B cell (primary cell): ENCODE results near the gene EID1. TPM values are rescaled to one million over a fixed set of nuclear protein-coding genes. Genes with fewer than 3 reads are reported as not detected.

ENCODE experiments used
- ATAC-seq: fragments of 200-7000 bp; cut with Tn5 transposase; one replicate; pipeline ENCODE4 v1.10.0; 2021; ENCODE audit warnings: low read depth, mild to moderate bottlenecking, moderate number of reproducible peaks, moderate library complexity
- CTCF ChIA-PET: fragments of 350-600 bp; sonication (Branson Sonifier 250); formaldehyde crosslinking; loops from one replicate; lab custom pipeline; 2021; ENCODE audit warnings: antibody characterized with exemption, inconsistent platforms; lab: Charles Lee
- POLR2A ChIA-PET: fragments of 350-600 bp; sonication (Branson Sonifier 250); formaldehyde crosslinking; loops from one replicate; lab custom pipeline; 2021; ENCODE audit warnings: antibody characterized with exemption; lab: Charles Lee
- DNase-seq: peaks from one replicate; pipeline ENCODE4 v3.0.0; 2013
- H2AFZ ChIP-seq: 2 replicates; pipeline ENCODE4 v1.6.1; 2012; ENCODE audit warnings: mild to moderate bottlenecking, low read depth, low read length; ENCODE audit not compliant: insufficient read depth, poor library complexity, severe bottlenecking
- H3K27ac ChIP-seq, 2 donors: 1 replicate in 1 of 2; 2 replicates in 1 of 2; pipeline ENCODE4 v1.5.1; 2012 to 2013; ENCODE audit warnings: low read length in 2 of 2, mild to moderate bottlenecking in 2 of 2, moderate library complexity in 1 of 2
- H3K27me3 ChIP-seq, 4 experiments: fragments of 200-600 bp in 1 of 4; sonication (generic) in 1 of 4; replicated peaks in 1 of 4; 1 replicate in 2 of 4; 2 replicates in 2 of 4; pipeline versions ENCODE4 v1.6.1 to v1.7.0; 2013 to 2016; ENCODE audit warnings: low read length in 3 of 4, mild to moderate bottlenecking in 2 of 4, mixed read lengths in 1 of 4, moderate library complexity in 1 of 4; ENCODE audit not compliant: insufficient read depth in 4 of 4, control insufficient read depth in 3 of 4; ENCODE audit errors: control extremely low read depth in 1 of 4
- H3K36me3 ChIP-seq, 2 experiments: replicated peaks in 1 of 2; 1 replicate in 1 of 2; 2 replicates in 1 of 2; pipeline versions ENCODE4 v1.6.1 to v1.7.1; 2013; ENCODE audit warnings: low read length in 1 of 2; ENCODE audit not compliant: insufficient read depth in 2 of 2, control insufficient read depth in 1 of 2; ENCODE audit errors: control extremely low read depth in 1 of 2, extremely low read depth in 1 of 2
- H3K4me1 ChIP-seq, 2 donors: fragments of 200-600 bp in 1 of 2; sonication (generic) in 1 of 2; 1 replicate in 1 of 2; 2 replicates in 1 of 2; pipeline versions ENCODE4 v1.5.1 to v1.6.1; 2013 to 2017; ENCODE audit warnings: low read length in 2 of 2; ENCODE audit not compliant: control insufficient read depth in 2 of 2, insufficient read depth in 2 of 2
- H3K4me2 ChIP-seq: replicated peaks from 2 replicates; pipeline ENCODE3; 2012; ENCODE audit warnings: mild to moderate bottlenecking, low read depth, low read length; ENCODE audit not compliant: poor library complexity, severe bottlenecking
- H3K4me3 ChIP-seq, 5 experiments: fragments of 200-600 bp in 1 of 5; sonication (generic) in 1 of 5; 1 replicate in 3 of 5; 2 replicates in 2 of 5; pipeline versions ENCODE4 v1.5.1 to v1.7.0; 2011 to 2016; ENCODE audit warnings: low read length in 4 of 5, mild to moderate bottlenecking in 4 of 5, low read depth in 2 of 5, control low read depth in 1 of 5, moderate library complexity in 1 of 5; ENCODE audit not compliant: insufficient read depth in 1 of 5; ENCODE audit errors: control extremely low read depth in 1 of 5, extremely low read depth in 1 of 5
- H3K79me2 ChIP-seq: fragments of 200-600 bp; sonication (generic); one replicate; pipeline ENCODE4 v1.6.0; 2016; ENCODE audit warnings: low read length; ENCODE audit not compliant: control insufficient read depth, insufficient read depth
- H3K9ac ChIP-seq: fragments of 200-600 bp; sonication (generic); 2 replicates; pipeline ENCODE4 v1.6.1; 2017; ENCODE audit warnings: mild to moderate bottlenecking, low read length, moderate library complexity
- H3K9me3 ChIP-seq, 3 donors: one replicate each; pipeline versions ENCODE4 v1.6.1 to v1.7.1; 2013; ENCODE audit warnings: low read length in 2 of 3; ENCODE audit not compliant: control insufficient read depth in 2 of 3, insufficient read depth in 1 of 3; ENCODE audit errors: control extremely low read depth in 1 of 3
- H4K20me1 ChIP-seq: 2 replicates; pipeline ENCODE4 v1.6.0; 2012; ENCODE audit warnings: mild to moderate bottlenecking, low read length; ENCODE audit not compliant: insufficient read depth, control insufficient read depth, poor library complexity, severe bottlenecking
- H3K27ac Mint-ChIP-seq: one replicate; pipeline ENCODE4 v1.8.0; 2021; ENCODE audit warnings: mixed read lengths
- H3K27me3 Mint-ChIP-seq: one replicate; pipeline ENCODE4 v1.8.0; 2021; ENCODE audit warnings: mixed read lengths
- H3K4me1 Mint-ChIP-seq: one replicate; pipeline ENCODE4 v1.8.0; 2021; ENCODE audit warnings: mixed read lengths
- H3K4me3 Mint-ChIP-seq: one replicate; pipeline ENCODE4 v1.8.0; 2021; ENCODE audit warnings: mixed read lengths
- H3K9me3 Mint-ChIP-seq: one replicate; pipeline ENCODE4 v1.8.0; 2022; ENCODE audit warnings: mixed read lengths; ENCODE audit not compliant: insufficient read depth
- EZH2 ChIP-seq: IDR thresholded peaks from 2 replicates; pipeline ENCODE4 v1.6.1; 2012; ENCODE audit warnings: borderline replicate concordance, low read depth, mild to moderate bottlenecking, moderate library complexity, low read length; ENCODE audit not compliant: insufficient read depth, poor library complexity, severe bottlenecking
- WGBS: methylation state at CpG from one replicate; pipeline ENCODE4 v1.1.5; 2013; ENCODE audit warnings: missing lambda C conversion rate; ENCODE audit not compliant: insufficient coverage; 5-methylcytosine and 5-hydroxymethylcytosine counted together
- intact Hi-C: fragments of 100-400 bp; cut with micrococcal nuclease; formaldehyde crosslinking; loops from one replicate; pipeline ENCODE4 v1.10.0; 2022
- polyA plus RNA-seq: library from polyadenylated mRNA; depleted of rRNA; stranded (reverse); fragments of >200 nt; gene quantifications from 2 replicates; pipeline ENCODE4 v1.2.3, GENCODE V29; 2012
- total RNA-seq, 2 donors: library from RNA; stranded (reverse); fragments of 120-200 nt in 1 of 2; gene quantifications; 1 replicate in 1 of 2; 2 replicates in 1 of 2; pipeline versions ENCODE4 v1.2.3 to v1.2.4, GENCODE V29; 2013 to 2022
- TF ChIP-seq, protein P1 (sequence below): fragments of 200-600 bp; IDR thresholded peaks from one replicate; pipeline ENCODE4 v1.8.0; 2022; ENCODE audit warnings: antibody characterized with exemption, mild to moderate bottlenecking

The EID1 gene
- total and polyA plus RNA-seq, 2 donors (not counting 1 experiment from before 2014, with no cell fraction given), result 30.2 to 56.5 TPM

DNA sequence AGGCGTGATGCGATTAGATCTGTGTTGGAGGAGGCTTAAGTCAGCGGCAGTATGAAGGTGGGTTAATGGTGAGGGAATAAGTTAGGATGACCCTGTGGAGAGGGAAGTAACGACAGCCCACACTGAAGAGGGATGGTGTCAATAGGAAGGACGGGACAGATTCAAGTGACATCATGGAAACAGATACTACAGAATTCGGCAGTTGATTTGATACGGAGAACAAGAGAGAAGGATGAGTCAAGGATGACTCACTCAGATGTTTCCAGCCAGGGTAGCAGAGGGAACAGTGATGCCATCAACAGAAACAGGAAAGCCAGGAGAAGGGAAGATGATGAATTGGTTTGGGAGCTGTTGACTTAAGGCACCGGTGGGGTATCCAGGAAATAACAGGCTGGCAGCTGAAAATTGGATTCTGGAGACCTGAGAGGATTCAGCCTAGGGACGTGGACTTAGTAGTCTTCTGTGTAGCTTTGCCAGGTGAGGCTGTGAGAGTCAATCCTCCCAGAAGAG lies 47.8 kb downstream of the EID1 start:
- H3K9ac ChIP-seq, result no peak overlapping the region
- WGBS, result 78% methylated on average over 9 of the region's 9 CpGs
- Mint-ChIP-seq H3K4me3 (no peak overlapping the region), H3K9me3 (no peaks in the 10 kb centered on the region), H3K27me3 (peaks cover 38% of the 10 kb centered on the region), H3K27ac (no peak overlapping the region), H3K4me1 (no peaks in the 10 kb centered on the region)
- ChIA-PET POLR2A (interaction anchor here (0.7 kb wide), 1 partner anchor 11 kb away, joined by 3 read pairs; no protein-coding TSS in a partner anchor), CTCF (no interaction called here)
- ATAC-seq, result no peak
- H4K20me1 ChIP-seq, result no peaks in the 10 kb centered on the region
- no peaks in the 10 kb centered on the region for H3K9me3 ChIP-seq
- H3K36me3 ChIP-seq, result no peaks in the 10 kb centered on the region
- H3K27ac ChIP-seq, result no peak overlapping the region
- intact Hi-C loops, result no loop called here
- no peaks in the 10 kb centered on the region for H3K79me2 ChIP-seq
- H2AFZ ChIP-seq, result no peak overlapping the region
- no peak overlapping the region for H3K4me2 ChIP-seq
- no peaks in the 10 kb centered on the region for H3K4me1 ChIP-seq
- TF ChIP-seq EZH2, result no peak
- TF ChIP-seq, protein P1, sequence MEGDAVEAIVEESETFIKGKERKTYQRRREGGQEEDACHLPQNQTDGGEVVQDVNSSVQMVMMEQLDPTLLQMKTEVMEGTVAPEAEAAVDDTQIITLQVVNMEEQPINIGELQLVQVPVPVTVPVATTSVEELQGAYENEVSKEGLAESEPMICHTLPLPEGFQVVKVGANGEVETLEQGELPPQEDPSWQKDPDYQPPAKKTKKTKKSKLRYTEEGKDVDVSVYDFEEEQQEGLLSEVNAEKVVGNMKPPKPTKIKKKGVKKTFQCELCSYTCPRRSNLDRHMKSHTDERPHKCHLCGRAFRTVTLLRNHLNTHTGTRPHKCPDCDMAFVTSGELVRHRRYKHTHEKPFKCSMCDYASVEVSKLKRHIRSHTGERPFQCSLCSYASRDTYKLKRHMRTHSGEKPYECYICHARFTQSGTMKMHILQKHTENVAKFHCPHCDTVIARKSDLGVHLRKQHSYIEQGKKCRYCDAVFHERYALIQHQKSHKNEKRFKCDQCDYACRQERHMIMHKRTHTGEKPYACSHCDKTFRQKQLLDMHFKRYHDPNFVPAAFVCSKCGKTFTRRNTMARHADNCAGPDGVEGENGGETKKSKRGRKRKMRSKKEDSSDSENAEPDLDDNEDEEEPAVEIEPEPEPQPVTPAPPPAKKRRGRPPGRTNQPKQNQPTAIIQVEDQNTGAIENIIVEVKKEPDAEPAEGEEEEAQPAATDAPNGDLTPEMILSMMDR, result no peak
- no peak overlapping the region for H3K4me3 ChIP-seq
- no peak for DNase-seq
- H3K27me3 ChIP-seq, result no peaks in the 10 kb centered on the region

DNA sequence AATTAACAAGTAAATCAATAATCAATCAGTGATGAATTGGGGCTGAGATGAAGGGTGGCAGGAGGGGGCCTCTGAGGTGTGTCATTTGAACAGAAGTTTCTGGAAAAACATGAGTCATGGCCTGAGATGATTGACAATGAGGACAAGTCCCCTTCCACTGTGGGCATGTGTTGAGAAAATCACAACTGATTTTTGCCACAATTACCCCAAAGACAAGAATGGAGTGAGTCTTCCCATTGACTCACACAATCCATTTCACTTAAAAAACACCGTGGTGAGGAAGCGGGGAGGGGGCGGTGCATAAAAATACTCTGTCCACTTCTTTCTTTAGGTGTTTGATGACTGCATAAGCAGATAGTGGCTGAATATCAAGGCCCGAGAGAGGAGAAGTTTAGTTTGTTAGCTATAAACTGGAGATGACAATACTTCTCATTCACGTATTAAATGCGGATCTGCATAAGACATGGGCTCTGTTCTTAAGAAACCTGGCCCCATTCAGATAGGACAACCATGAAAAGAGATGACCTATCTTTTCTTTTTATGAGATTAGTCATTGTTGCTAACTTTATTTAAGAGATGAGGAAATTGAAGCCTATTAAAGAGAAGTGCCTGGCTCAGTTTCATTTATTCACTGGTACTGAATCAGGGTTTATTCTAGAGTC lies 51.1 kb downstream of the EID1 start:
- peaks cover 35% of the 10 kb centered on the region for H3K27me3 Mint-ChIP-seq
- intact Hi-C loops, result no loop called here
- H3K9ac ChIP-seq, result no peak overlapping the region
- POLR2A ChIA-PET, result no interaction called here
- TF ChIP-seq, protein P1, result no peak
- TF ChIP-seq EZH2, result no peak
- no peaks in the 10 kb centered on the region for H3K27me3 ChIP-seq
- H3K4me1 ChIP-seq, result no peaks in the 10 kb centered on the region
- H3K4me1 Mint-ChIP-seq, result no peaks in the 10 kb centered on the region
- no peak overlapping the region for H2AFZ ChIP-seq
- no peaks in the 10 kb centered on the region for H3K36me3 ChIP-seq
- no peak for ATAC-seq
- no peaks in the 10 kb centered on the region for H3K79me2 ChIP-seq
- H3K4me2 ChIP-seq, result no peak overlapping the region
- no peak overlapping the region for H3K4me3 ChIP-seq
- no peak for DNase-seq
- no peaks in the 10 kb centered on the region for H4K20me1 ChIP-seq
- no peaks in the 10 kb centered on the region for H3K9me3 ChIP-seq
- H3K4me3 Mint-ChIP-seq, result no peak overlapping the region
- H3K9me3 Mint-ChIP-seq, result no peaks in the 10 kb centered on the region
- WGBS, result 100% methylated on average over 2 of the region's 6 CpGs
- H3K27ac Mint-ChIP-seq, result no peak overlapping the region
- H3K27ac ChIP-seq, result no peak overlapping the region
- CTCF ChIA-PET, result no interaction called here
